ENCODE data around the gene TOP2B. TPM values are rescaled to one million over a fixed set of nuclear protein-coding genes. Genes with fewer than 3 reads are reported as not detected.

TOP2B gene
- total RNA-seq, 2 experiments from 2014 or later, result 114 TPM

DNA sequence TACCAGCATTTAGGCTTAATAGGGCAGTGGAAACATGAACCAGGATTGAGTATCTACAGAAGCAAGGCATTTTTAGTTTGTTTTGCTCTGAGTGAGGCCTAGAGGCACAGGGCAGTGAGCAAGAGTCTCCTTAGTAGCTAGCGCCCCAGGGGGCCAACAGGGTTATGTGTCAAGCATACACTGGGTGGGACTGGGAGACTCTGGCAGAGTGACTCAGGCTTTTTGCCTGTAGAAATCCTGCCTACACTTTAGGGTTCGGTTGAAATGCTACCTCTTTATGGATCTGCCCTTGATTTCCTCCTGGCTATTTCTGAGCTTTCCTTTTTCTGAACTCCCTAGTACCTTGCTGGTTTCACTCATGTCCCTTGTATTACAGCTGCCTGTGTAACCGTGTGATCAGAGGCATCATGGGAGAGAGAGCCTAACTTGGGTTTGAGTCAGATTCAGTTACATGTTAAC lies 72.2 kb downstream of the TOP2B start:
- H3K9me3 Mint-ChIP-seq, result no peaks in the 10 kb centered on the region
- H3K27ac Mint-ChIP-seq, result no peak overlapping the region

DNA sequence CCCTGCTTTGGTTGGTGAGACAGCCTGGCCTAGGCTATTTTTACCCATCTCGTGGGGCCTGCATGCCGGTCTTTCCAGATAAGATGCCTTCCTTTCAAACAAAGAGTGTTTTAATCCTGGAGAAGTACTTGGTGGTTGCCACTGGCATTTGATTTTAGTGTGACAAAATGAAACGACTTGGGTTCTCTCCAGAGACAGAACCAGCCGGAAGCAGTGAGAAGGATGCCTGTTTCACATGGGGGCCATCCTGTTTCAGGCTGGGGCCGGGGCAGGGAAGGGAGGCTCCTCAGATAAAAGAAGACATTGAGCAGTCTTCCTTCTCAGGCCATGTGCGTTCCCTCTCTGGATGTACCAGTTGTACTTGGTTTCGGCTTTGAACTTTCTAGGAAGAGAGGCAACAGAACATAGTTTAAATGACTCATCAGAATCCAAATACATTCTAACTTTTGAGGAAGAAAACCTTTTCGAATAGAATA lies 74.9 kb downstream of the TOP2B start:
- no peaks in the 10 kb centered on the region for H3K27me3 Mint-ChIP-seq

More for the DNA sequence above, 72.2 kb downstream of the TOP2B start:
- Mint-ChIP-seq H3K4me1 (peaks cover 5% of the 10 kb centered on the region), H3K4me3 (no peak overlapping the region), H3K27me3 (no peaks in the 10 kb centered on the region), H3K36me3 (ENCODE audit: low read depth) (peaks cover 12% of the 10 kb centered on the region)
- ChIA-PET CTCF (interaction anchor here (0.6 to 4.3 kb wide), 3 partner anchors 11 to 59 kb away, joined by 3 to 26 read pairs (median 3); no protein-coding TSS in a partner anchor), POLR2A (no interaction called here)
- no peak for DNase-seq

DNA sequence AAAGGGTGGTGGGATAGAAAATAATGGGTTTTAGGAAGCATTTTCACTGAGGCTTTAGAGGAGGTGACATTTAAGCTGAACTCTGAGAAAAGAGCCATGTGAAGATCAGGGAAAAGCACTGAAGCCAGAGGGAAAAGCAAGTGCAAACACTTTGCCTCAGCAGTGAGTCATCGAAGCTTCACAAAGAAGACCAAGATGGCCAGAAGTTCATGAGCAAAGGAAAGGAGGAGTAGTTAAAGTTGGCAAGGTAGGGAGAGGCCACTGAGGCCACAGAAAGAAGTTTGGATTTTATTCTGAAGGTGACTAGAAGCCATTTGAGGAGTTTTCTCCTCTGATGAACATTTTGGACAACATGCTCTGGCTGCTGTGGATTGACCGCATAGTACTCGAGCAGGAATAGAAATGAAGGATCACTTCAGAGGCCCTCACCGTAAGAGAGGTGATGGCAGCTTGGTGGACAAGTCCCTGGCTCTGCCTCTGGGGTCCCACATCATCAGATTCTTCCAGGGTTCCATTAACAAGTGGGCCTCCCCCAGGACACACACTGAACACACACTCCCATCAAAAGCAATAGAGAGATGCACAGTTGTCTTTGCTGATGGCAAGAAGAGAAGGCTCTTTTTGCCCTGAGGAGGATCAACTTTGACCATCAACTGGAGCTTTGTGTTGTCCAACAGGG lies 75.5 kb downstream of the TOP2B start:
- no peak overlapping the region for H3K4me3 Mint-ChIP-seq
- H3K9me3 Mint-ChIP-seq, result no peaks in the 10 kb centered on the region
- DNase-seq, result no peak
- ChIA-PET POLR2A (no interaction called here), CTCF (interaction anchor here (0.7 kb wide), 1 partner anchor 529 kb away, joined by 3 read pairs; no protein-coding TSS in a partner anchor)
- H3K36me3 Mint-ChIP-seq (ENCODE audit: low read depth), result no peaks in the 10 kb centered on the region
- H3K27ac Mint-ChIP-seq, result no peak overlapping the region
- peaks cover 5% of the 10 kb centered on the region for H3K4me1 Mint-ChIP-seq
- no peaks in the 10 kb centered on the region for H3K27me3 Mint-ChIP-seq

More for the DNA sequence above, 74.9 kb downstream of the TOP2B start:
- Mint-ChIP-seq H3K27ac (no peak overlapping the region), H3K4me1 (peaks cover 5% of the 10 kb centered on the region), H3K36me3 (ENCODE audit: low read depth) (no peaks in the 10 kb centered on the region), H3K9me3 (no peaks in the 10 kb centered on the region), H3K4me3 (no peak overlapping the region)
- POLR2A ChIA-PET, result no interaction called here
- no peak for DNase-seq
- CTCF ChIA-PET, result interaction anchor here (0.7 kb wide), 1 partner anchor 529 kb away, joined by 3 read pairs; no protein-coding TSS in a partner anchor

DNA sequence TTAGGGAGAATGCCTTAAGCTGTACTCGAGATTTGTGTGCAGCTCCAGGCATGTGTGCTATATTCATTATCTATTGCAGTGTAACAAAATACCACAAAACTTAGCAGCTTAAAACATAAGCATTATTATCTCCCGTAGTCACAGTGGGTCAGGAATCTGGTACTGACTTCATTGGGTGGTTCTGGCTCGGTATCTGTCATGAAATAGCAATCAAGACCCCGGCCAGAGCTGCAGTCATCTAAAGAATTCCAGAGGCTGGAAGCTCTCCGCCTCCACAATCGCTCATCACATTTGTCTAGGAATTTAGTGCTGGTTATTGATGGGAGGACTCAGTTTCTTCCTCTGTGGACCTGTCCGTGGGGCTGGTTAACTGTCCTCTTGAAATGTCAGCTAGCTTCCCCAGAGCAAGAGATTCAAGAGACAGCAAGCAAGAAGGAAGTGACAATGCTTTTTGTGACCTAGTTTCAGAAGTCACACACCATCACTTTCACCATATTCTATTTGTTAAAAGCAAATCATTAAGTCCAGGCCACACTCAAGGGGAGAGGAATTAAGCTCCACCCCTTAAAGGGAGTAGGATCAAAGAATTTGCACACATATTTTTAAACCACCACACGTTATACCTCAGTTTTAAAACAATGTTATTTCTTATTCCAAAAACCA lies 76.1 kb downstream of the TOP2B start:
- no peaks in the 10 kb centered on the region for H3K27me3 Mint-ChIP-seq
- POLR2A ChIA-PET, result no interaction called here
- no peaks in the 10 kb centered on the region for H3K36me3 Mint-ChIP-seq (ENCODE audit: low read depth)
- H3K27ac Mint-ChIP-seq, result no peak overlapping the region
- no peak for DNase-seq
- no peaks in the 10 kb centered on the region for H3K9me3 Mint-ChIP-seq
- H3K4me3 Mint-ChIP-seq, result no peak overlapping the region
- peaks cover 5% of the 10 kb centered on the region for H3K4me1 Mint-ChIP-seq
- CTCF ChIA-PET, result interaction anchor here (0.6 to 0.7 kb wide), 2 partner anchors 530 to 1322 kb away, joined by 3 to 4 read pairs; no protein-coding TSS in a partner anchor

DNA sequence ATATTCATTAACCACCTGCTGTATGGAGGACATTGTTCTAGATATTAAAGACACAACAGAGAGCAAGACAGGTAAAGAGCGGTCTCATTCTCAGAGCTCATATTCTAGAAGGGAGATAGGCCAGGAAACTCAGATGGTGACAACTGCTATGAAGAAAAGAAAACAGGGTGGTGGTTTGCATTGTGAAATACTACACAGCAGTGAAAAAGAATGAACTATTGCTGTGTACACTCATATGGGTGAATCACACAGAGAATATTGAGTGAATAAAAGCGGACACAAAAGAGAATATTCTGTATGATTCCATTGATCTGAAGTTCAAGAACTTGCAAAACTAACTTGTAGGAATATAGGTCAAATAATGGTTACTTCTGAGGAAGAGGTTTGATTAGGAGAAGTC lies 76.7 kb downstream of the TOP2B start:
- H3K36me3 Mint-ChIP-seq (ENCODE audit: low read depth), result no peaks in the 10 kb centered on the region
- DNase-seq, result no peak
- H3K4me3 Mint-ChIP-seq, result no peak overlapping the region
- H3K4me1 Mint-ChIP-seq, result peaks cover 5% of the 10 kb centered on the region
- no peaks in the 10 kb centered on the region for H3K27me3 Mint-ChIP-seq
- CTCF ChIA-PET, result interaction anchor here (0.6 kb wide), 1 partner anchor 1321 kb away, joined by 4 read pairs; no protein-coding TSS in a partner anchor
- H3K9me3 Mint-ChIP-seq, result no peaks in the 10 kb centered on the region
- no peak overlapping the region for H3K27ac Mint-ChIP-seq
- POLR2A ChIA-PET, result no interaction called here

DNA sequence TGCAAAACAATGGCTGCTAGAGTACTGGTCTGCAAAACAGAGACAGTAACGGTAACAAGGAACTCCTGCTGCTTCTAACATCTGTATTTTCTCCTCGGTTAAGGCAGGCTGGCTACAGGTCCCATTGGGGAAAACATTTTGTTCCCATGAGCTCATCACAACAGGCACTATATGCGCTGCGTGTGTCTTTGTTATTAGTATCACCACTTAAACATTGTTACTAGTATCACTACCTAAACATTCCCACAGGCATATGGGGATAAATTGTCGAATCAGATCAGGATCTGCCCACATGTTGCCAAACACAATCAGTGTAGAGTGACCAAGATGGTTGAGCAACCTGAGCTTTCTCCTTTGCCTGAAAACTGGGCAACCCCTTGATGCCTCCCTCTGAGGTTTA lies 77.2 kb downstream of the TOP2B start:
- Mint-ChIP-seq H3K4me1 (peaks cover 5% of the 10 kb centered on the region), H3K36me3 (ENCODE audit: low read depth) (no peaks in the 10 kb centered on the region), H3K27me3 (no peaks in the 10 kb centered on the region), H3K27ac (no peak overlapping the region), H3K4me3 (no peak overlapping the region), H3K9me3 (no peaks in the 10 kb centered on the region)
- DNase-seq, result no peak
- ChIA-PET POLR2A (no interaction called here), CTCF (no interaction called here)

DNA sequence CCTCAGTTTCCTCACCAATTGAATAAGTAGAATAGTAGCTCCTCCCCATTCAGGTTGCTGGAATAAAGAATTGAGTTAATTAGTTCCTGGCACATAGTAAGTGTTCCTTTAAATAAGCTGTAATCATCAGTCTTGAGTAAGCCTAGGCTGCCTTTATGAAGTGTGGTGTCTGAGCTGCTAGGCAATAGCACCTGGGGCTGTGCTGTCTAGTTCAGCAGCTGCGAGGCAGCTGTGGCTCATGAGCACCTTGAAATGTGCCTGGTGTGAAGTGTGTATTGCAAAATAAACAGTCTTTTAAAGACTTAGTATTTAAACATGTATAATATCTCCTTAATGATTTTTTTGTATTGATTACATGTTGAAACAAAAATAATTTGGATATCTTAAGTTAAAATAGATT lies 77.6 kb downstream of the TOP2B start:
- Mint-ChIP-seq H3K4me3 (no peak overlapping the region), H3K27me3 (no peaks in the 10 kb centered on the region), H3K9me3 (no peaks in the 10 kb centered on the region), H3K36me3 (ENCODE audit: low read depth) (no peaks in the 10 kb centered on the region), H3K4me1 (peaks cover 5% of the 10 kb centered on the region), H3K27ac (no peak overlapping the region)
- ChIA-PET POLR2A (no interaction called here), CTCF (no interaction called here)
- DNase-seq, result no peak

DNA sequence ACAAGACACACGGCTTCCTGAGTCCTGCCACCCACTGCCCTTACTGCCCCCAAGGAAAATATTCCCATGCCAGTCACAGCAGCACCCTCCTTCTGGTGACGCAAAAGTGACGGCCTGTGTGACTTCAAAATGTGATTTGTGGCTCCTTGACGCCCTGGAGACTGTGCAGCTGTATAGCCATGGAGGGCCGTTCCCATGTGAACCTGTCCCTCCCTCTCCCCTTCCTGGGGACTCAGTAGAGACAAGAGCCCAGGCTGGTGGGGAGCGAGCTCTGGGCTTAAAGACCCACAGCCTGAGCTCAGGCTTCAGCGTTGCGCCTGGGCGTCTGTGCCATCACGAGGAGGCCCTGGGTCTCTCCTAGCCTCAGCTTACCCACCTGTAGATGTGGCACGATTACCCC lies 78.2 kb downstream of the TOP2B start:
- no peak for DNase-seq
- Mint-ChIP-seq H3K4me3 (no peak overlapping the region), H3K4me1 (peaks cover 5% of the 10 kb centered on the region), H3K36me3 (ENCODE audit: low read depth) (no peaks in the 10 kb centered on the region), H3K9me3 (no peaks in the 10 kb centered on the region), H3K27ac (no peak overlapping the region), H3K27me3 (no peaks in the 10 kb centered on the region)
- ChIA-PET POLR2A (no interaction called here), CTCF (no interaction called here)

DNA sequence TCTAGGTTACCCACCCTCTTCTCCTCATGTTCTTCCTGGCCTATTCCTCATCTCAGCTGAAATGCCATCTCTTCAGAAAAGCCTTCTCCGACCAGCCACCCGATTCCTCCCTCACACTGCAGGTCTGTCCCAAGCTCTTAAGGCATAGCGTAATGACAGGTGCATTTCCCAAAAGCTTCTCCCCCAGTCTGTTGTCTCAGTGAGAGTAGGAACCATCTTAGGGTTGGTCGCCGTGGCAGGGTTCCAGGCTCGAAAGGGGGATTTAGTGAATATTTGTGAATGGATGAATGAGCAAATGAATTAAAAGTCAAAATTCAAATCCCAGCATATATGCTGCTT lies 78.6 kb downstream of the TOP2B start:
- H3K4me3 Mint-ChIP-seq, result no peak overlapping the region
- peaks cover 5% of the 10 kb centered on the region for H3K4me1 Mint-ChIP-seq
- no peaks in the 10 kb centered on the region for H3K9me3 Mint-ChIP-seq
- ChIA-PET POLR2A (no interaction called here), CTCF (no interaction called here)
- DNase-seq, result no peak
- no peaks in the 10 kb centered on the region for H3K36me3 Mint-ChIP-seq (ENCODE audit: low read depth)
- H3K27me3 Mint-ChIP-seq, result no peaks in the 10 kb centered on the region
- no peak overlapping the region for H3K27ac Mint-ChIP-seq

DNA sequence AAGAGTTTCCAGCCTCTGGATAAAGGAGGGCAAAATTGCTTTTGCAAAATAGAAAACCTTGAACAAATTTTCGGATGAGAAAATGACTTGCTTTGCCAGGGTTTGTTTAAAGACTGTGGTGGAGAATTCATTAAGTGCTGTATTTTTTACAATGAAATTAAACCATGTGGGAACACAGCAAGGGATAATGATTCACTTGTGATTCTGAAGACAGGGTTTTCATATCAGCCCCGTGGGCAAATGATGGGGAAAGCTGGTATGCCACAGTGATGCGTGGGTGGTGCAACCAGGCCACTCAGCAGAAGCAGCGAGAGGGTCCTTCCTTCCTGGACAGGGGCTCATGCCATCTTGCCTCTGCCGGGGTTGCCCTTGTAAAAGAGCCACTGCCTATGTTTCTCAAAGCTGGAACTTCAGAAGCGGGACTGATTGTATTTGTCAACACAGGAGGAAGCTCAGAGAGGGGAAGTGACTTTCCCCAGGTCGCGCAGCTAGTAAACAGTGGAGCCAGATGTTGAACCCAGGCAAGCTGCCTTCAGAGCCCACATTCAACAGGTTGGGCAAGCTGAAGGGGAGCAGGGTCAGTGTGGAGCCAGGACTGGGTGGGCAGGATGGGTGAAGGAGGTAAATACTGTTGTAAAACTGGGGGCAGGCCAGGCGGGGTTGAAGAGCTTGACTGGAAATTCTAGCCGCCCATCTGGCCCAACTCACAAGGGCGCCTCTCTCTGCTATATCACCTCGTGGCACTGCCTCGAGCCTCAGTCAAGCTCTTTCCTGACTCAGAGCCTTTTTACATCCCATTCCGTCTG lies 79.1 kb downstream of the TOP2B start:
- no peak overlapping the region for H3K27ac Mint-ChIP-seq
- ChIA-PET CTCF (no interaction called here), POLR2A (no interaction called here)
- H3K9me3 Mint-ChIP-seq, result no peaks in the 10 kb centered on the region
- H3K4me1 Mint-ChIP-seq, result peaks cover 5% of the 10 kb centered on the region
- H3K36me3 Mint-ChIP-seq (ENCODE audit: low read depth), result no peaks in the 10 kb centered on the region
- no peaks in the 10 kb centered on the region for H3K27me3 Mint-ChIP-seq
- H3K4me3 Mint-ChIP-seq, result no peak overlapping the region
- no peak for DNase-seq

DNA sequence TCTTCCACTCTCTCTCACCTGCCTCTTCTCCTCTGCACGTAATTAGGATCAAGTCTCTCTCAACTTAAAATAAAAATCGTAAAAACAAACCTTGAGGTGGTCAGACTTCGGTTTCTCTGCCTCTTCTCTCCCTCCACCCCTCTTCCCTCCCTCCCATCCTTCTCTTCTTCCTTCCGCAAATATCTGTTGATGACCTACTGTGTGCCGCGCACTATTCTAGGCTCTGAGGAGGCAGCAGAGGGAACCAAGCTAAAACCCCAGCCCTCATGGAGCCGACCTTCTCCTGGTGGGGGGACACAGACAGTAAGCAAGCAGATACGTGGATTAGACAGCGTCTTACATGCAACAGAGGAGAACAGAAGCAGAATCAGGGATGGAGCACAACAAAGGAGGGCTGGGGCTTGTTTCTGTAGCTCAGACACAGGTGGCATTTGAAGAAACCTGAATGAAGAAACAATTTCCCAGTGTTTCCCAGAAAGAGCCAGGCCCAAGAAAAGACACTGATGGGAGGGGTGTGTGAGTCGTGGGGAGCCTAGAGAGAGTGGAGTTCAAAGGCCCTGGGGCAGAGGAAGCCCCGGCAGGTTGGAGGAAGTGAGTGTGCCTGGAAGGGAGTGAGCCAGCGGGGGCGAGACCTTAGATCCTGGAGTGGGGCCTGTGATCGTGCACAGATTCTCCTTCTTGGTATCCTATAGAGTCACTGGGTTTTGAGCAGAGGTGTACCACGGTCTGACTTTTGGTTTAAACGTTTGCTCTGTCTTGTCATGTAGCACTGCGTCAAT lies 80.5 kb downstream of the TOP2B start:
- Mint-ChIP-seq H3K4me1 (peaks cover 5% of the 10 kb centered on the region), H3K4me3 (no peak overlapping the region), H3K27ac (no peak overlapping the region), H3K27me3 (no peaks in the 10 kb centered on the region), H3K9me3 (no peaks in the 10 kb centered on the region), H3K36me3 (ENCODE audit: low read depth) (no peaks in the 10 kb centered on the region)
- CTCF ChIA-PET, result no interaction called here
- DNase-seq, result no peak
- POLR2A ChIA-PET, result no interaction called here

DNA sequence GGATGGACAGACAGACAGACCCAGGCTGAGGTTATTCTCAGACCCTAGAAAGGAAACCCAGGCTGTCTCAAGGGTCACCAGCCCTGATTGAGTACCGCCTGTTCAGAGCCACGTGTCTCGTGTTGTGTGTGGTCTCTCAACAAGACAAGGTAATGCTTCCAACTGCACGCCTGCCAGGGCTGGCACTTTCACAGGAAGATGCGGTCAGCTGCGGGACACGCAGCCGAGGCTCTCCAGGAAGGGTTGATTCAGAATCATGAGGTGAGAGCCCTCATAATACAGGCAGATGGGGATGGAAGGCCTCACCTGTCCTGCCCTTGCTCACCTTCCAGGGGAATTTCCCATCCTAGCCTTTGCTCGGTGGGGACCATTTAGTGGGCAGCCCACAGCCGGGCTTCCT lies 81.4 kb downstream of the TOP2B start:
- Mint-ChIP-seq H3K36me3 (ENCODE audit: low read depth) (no peaks in the 10 kb centered on the region), H3K4me1 (no peaks in the 10 kb centered on the region), H3K27ac (no peak overlapping the region), H3K27me3 (no peaks in the 10 kb centered on the region), H3K4me3 (no peak overlapping the region), H3K9me3 (no peaks in the 10 kb centered on the region)
- no peak for DNase-seq
- ChIA-PET CTCF (no interaction called here), POLR2A (no interaction called here)

DNA sequence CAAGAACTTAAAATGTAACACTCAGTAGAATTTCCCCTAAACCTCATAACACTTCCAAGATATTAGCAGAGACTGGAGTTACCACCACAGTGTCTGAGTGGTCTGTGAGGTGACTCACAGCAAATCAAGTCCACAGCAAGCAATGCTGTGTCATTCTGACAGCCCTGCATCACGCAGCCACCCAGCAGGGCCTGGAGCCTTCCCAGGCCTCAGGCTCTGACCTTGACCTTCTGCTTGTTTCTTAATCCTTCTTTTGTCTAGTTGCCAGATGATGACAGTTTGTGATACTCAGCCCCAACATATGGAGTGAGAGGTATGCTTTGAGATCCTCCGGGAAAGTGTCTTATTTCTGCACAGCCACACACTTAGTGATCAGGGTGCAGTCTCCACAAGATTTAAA lies 82.5 kb downstream of the TOP2B start:
- DNase-seq, result no peak
- ChIA-PET CTCF (no interaction called here), POLR2A (no interaction called here)
- no peaks in the 10 kb centered on the region for H3K27me3 Mint-ChIP-seq
- H3K27ac Mint-ChIP-seq, result no peak overlapping the region
- H3K9me3 Mint-ChIP-seq, result no peaks in the 10 kb centered on the region
- no peaks in the 10 kb centered on the region for H3K36me3 Mint-ChIP-seq (ENCODE audit: low read depth)
- H3K4me1 Mint-ChIP-seq, result no peaks in the 10 kb centered on the region
- H3K4me3 Mint-ChIP-seq, result no peak overlapping the region

Data from activated CD4-positive, alpha-beta memory T cell treated with anti-CD3 and anti-CD28 coated beads, Interleukin-2, amount 10 ng/mL, durations not matched to agents 7 days and 5 days (primary cell).